NCI-H2227 (cell line): ENCODE results near the gene NEK1.

ENCODE experiments used
- DNase-seq: peaks from one replicate; lab custom pipeline; 2025; ENCODE audit not compliant: unreplicated experiment; lab: John Stamatoyannopoulos, UW

Gene NEK1

DNA sequence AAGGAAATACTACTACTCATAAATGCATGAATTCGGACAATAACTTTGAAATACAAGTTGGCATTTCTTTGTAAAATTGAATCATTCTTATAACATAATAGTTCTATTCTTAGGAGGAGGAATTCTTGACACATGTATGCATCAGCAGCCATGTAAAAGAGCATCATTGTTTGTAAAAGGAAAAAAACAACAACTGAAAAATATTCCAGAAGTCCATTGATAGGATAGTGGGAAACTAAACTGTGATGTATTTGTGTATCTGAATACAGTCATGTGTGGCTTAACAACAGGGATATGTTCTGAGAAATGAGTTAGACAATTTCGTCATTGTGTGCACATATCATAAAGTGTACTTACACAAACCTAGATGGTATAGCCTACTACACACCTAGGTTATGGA, 239.6 kb downstream of the NEK1 start:
- DNase-seq = no peak

DNA sequence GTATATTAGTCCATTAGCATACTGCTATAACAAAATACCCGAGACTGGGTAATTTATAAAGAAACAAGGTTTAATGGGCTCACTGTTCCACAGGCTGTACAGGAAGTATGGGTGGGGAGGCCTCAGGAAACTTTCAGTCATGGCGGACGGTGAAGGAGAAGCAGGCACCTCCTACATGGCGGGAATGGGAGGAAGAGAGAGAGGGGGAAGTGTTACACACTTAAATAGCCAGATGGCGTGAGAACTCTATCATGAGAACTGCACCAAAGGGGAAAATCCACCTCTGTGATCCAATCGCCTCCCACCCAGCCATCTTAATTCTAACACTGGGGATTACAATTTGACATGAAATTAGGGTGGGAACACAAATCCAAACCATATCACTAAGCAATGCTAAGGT, 242.7 kb downstream of the NEK1 start:
- no peak for DNase-seq

DNA sequence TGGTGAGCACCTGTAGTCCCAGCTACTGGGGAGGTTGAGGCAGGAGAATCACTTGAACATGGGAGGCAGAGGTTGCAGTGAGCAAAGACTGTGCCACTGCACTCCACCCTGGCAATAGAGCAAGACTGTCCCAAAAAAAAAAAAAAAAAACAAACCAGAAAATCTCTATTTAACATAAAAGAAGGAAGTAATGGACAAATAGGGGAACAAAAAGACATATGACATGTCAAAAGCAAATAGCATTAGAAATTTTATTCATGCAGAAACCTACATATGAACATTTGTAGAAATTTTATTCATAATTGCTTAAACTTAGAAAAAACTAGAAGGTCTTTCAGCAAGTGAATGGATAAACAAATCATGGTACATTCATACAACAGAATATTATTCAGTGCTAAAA, 244.6 kb downstream of the NEK1 start:
- no peak for DNase-seq

DNA sequence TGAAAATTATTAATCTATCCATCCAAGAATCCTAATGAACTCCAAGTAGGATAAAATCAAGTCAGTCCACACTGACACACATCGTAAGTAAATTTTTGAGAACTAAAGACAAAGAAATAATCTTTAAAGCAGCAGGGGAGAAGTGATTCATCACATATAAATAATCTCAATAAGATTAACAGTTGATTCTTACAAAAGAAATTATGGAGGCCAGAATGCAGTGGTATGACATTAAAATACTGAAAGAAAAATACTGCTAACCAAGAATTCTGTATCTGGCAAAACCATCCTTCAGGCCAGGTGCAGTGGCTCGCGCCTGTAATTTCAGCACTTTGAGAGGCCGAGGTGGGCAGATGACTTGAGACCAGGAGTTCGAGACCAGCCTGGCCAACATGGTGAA, 245.6 kb downstream of the NEK1 start:
- DNase-seq = no peak

DNA sequence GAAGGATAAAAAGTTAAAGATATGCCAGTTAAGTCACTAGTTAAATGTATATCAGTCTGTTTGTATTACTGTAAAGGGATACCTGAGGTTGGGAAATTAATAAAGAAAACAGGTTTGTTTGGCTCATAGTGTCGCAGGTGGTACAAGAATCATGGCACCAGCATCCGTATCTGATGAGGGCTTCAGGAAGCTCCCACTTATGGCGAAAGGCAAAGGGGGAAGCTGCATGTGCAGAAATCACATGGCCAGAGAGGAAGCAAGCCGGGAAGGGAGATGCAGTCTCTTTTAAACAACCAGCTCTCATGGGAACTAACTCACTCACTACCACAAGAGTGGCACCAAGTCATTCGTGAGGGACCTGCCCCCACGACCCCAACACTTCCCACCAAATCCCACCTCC, 249.8 kb downstream of the NEK1 start:
- no peak for DNase-seq

DNA sequence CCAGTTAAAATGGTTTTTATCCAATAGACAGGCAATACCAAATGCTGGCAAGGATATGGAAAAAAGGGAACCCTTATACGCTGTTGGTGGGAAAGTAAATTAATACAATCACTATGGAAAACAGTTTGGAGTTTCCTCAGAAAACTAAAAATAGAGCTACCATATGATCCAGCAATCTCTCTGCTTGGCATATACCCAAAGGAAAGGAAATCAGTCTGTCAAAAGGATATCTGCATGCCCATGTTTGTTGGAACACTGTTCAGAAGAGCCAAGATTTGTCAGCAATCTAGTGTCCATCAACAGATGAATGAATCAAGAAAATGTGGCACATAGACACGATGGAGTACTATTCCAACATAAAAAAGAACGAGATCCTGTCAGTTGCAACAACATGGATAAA, 250.6 kb downstream of the NEK1 start:
- DNase-seq = no peak

DNA sequence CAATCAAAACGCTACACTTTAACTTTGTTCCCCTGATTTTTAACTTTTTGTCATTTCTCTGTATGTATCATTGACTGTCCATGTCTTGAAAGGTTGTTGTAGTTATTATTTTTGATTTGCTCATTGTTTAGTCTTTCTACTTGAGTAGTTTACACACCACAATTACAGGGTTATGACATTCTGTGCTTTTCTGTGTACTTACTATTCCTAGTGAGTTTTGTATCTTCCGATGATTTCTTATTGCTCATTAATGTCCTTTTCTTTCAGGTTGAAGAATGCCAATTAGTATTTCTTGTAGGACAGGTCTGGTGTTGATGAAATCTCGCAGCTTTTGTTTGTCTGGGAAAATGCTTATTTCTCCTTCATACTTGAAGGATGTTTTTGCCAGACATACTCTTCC, 252.4 kb downstream of the NEK1 start:
- no peak for DNase-seq

DNA sequence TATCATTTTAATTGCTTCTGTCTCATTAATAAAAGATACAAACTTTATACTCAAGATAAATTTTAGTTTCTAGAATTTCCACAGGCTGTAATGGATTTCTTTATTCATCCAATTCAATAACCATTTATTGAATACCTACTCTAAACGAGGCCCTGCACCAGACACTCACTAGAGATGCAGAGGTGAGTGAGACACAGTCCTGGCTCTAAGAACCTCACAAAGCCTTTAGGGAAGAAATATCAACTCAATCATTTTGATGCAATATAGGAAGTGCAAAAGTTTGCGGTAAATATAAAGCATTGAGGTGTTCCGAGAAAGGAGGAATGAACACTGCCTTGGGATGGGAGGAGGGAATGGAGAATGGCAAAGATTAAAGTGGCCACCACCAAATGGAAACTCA, 260.0 kb downstream of the NEK1 start:
- no peak for DNase-seq

DNA sequence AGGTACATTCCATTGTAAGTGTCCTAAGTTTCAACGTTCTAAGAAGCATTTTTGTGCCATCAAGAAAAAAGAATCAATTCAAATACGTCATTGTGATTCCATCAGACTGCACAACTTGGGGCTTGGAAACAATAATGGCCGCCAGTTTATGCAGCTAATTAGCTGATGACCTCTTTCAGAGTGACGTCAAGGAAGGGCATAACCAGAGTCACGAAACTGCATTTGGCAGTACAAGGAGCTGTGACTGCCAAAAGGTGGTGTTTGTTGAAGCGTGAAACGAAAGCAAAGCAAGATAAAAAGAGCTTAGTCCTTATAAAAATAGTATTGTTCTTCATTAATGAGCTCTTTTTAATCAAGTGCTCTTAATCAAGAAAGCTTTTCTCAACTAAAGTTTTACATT, 260.5 kb downstream of the NEK1 start:
- DNase-seq = no peak

DNA sequence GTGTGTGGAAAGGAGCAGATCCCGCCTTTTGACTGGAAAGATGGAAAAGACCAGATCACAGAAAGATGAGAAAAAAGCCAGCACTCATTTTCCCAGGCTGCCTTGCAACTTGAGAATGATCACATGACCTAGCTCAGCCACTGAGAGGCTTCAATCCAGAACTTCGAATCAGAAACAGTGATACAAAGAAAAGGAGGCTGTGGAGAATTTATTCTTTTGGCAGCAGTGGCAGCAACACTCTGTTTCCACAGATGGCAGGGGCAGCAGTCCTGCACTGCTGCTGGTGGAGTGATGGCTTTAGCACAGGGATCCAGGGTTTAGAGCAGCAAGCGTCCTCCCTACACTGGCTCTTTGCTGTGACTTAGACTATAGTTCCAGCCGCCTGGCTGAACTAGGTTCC, 263.8 kb downstream of the NEK1 start:
- DNase-seq = no peak

DNA sequence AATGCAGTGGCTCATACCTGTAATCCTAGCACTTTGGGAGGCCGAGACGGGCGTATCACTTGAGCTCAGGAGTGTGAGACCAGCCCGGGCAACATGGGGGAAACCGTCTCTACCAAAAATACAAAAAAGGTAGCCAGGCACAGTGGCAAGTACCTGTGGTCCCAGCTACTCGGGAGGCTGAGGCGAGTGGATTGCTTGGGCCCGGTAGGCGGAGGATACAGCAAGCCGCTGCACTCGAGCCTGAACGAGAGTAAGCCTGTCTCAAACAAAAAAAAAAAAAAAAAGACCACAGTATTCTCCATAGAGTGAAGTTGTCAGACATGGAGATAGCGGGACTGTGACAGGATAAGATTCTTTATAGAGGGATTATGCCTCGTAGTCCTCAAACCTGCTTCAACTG, 265.5 kb downstream of the NEK1 start:
- DNase-seq = no peak

DNA sequence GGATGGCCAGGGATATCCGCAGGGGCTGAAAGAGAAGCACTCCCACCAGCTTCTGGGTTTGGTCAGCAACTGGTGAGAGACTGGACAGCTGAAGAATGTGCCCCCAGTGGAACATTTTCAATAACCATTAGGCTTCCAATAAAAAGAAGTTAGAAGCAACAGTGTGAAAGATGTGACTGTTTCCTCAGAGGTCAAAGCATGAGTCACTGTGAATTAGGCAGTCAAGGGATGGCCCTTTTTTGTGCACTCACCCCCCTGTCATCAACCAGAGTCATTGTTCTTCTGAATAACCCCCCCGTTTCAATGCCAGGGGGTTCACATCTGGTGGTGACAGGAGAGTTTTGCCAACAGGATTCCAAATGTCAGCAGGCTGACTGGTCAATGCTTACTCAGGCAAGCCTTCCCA, 267.1 kb downstream of the NEK1 start:
- no peak for DNase-seq
